Duodenal mucosa (tissue), 2 donors: ENCODE measurements around the gene CGB2.
"Not testable (repeated sequence)": the region's sequence is repeated elsewhere in the genome, so short reads cannot be mapped to it uniquely, and the experiment has no call there.

Experiments
- H3K27ac ChIP-seq: one replicate; pipeline ENCODE4 v1.7.0; 2013; ENCODE audit warnings: low read depth, low read length
- H3K27me3 ChIP-seq, 2 donors: one replicate each; pipeline ENCODE4 v1.7.0; 2013; ENCODE audit warnings: low read length in 2 of 2, control low read depth in 1 of 2; ENCODE audit not compliant: insufficient read depth in 2 of 2, control insufficient read depth in 1 of 2
- H3K36me3 ChIP-seq, 2 donors: one replicate each; pipeline ENCODE4 v1.7.0; 2013; ENCODE audit warnings: low read length in 2 of 2, control low read depth in 1 of 2; ENCODE audit not compliant: insufficient read depth in 2 of 2, control insufficient read depth in 1 of 2
- H3K4me1 ChIP-seq, 2 donors: one replicate each; pipeline ENCODE4 v1.7.0; 2013; ENCODE audit warnings: low read length in 2 of 2, control low read depth in 1 of 2; ENCODE audit not compliant: insufficient read depth in 2 of 2, control insufficient read depth in 1 of 2
- H3K4me3 ChIP-seq, 2 donors: one replicate each; pipeline ENCODE4 v1.7.0; 2013; ENCODE audit warnings: low read length in 2 of 2, low read depth in 1 of 2
- H3K9ac ChIP-seq, 2 donors: one replicate each; pipeline ENCODE4 v1.7.0; 2013; ENCODE audit warnings: low read length in 2 of 2, low read depth in 1 of 2
- H3K9me3 ChIP-seq, 2 donors: one replicate each; pipeline ENCODE4 v1.7.0; 2013; ENCODE audit warnings: low read length in 2 of 2, control low read depth in 1 of 2; ENCODE audit not compliant: control insufficient read depth in 1 of 2

The CGB2 gene

DNA sequence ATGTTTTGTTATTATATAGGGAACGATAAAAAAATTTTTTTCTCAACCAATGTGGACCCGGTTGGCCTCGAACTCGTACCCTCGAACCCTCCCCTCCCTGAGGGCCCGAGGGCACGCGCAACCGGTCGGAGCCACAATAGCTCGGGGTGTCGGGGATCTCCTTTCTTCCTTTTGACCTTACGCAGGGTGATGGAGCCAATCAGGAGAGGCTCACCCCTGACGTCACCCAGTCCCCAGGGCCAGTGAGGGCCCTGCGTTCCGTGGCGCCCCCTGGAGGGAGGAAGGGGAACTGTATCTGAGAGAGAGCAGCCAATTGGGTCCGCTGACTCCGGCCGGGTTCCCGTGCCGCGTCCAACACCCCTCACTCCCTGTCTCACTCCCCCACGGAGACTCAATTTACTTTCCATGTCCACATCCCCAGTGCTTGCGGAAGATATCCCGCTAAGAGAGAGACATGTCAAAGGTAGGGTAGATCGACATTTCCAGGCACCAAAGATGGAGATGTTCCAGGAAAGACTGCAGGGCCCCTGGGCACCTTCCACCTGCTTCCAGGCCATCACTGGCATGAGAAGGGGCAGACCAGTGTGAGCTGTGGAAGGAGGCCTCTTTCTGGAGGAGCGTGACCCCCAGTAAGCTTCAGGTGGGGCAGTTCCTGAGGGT is at the start of gene CGB2:
TSS of gene CGB2 (plus strand) at position 249 of the 660 bp plus-strand sequence. CDS start at position 455, 206 bp downstream.
- not testable (repeated sequence) for H3K27me3 ChIP-seq, H3K4me1 ChIP-seq, H3K27ac ChIP-seq

DNA sequence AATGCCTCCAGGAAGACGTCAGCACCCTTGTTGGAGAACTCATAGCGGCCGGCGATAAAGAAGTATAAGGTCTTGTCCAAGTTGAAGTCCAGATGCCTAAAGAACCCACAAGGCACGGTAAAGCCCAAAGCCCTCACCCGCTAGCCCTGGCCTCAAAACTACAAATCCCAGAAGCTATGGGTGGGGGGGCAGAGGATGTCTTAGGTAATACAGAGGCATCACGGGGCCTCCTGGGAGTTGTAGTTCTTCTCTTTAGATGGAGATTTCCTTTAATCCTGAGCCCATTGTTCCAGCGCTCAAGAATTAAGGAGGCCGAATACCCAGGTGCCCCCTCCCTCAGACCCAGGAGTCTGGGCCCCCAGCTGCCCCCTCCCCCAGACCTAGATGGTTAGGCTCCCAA is 49.4 kb upstream of the CGB2 start:
- no peak overlapping the region for H3K27ac ChIP-seq
- no peak overlapping the region for H3K9ac ChIP-seq
- no peak overlapping the region for H3K4me3 ChIP-seq
- H3K4me1 ChIP-seq = peaks cover 3 to 4% of the 10 kb centered on the region in 2 donors
- peaks cover 16 to 46% of the 10 kb centered on the region in 2 donors for H3K36me3 ChIP-seq
- H3K9me3 ChIP-seq = no peaks in the 10 kb centered on the region
- no peaks in the 10 kb centered on the region for H3K27me3 ChIP-seq

More for the DNA sequence above, at the start of gene CGB2:
- H3K36me3 ChIP-seq, H3K9ac ChIP-seq, H3K4me3 ChIP-seq, H3K9me3 ChIP-seq: not testable (repeated sequence)

DNA sequence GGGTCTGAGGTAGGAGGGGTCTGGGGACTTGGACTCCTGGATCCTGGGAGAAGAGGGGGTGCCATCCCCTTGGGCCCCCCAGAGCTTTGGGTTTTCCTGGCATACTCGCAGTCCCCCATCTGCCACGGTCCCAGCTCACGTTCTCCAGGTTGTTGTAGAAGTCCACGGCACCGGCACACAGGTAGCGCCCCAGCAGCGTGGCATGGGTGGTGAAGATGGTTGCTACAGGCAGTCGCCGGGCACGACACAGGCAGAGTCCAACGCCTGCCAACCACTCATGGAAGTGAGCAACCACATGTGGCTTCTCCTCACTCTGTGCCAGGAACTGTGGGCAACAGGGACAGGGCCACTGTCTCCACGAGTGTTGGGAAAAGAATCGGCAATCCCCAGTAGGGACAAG is 46.0 kb upstream of the CGB2 start:
- no peaks in the 10 kb centered on the region for H3K27me3 ChIP-seq
- H3K4me3 ChIP-seq = no peak overlapping the region
- H3K4me1 ChIP-seq = peaks cover 3 to 4% of the 10 kb centered on the region in 2 donors
- no peak overlapping the region for H3K9ac ChIP-seq
- peaks cover 19 to 61% of the 10 kb centered on the region in 2 donors for H3K36me3 ChIP-seq
- H3K27ac ChIP-seq = no peak overlapping the region
- no peaks in the 10 kb centered on the region for H3K9me3 ChIP-seq

DNA sequence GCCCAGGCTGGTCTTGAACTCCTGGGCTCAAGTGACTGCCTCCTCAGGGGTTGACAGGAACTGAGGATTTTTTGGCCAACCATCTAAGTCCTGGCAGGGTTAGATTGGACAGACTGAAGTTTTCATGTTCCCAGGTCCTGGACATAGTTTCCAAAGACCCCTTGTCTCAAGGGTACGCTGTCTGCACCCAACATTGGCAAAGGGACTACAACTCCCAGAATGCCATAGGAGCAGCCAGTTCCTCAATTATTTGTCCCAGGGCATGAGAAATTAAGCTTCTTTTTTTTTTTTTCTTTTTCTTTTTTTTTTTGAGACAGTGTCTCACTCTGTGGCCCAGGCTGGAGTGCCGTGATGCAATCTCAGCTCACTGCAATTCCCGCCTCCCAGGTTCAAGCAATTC is 45.5 kb upstream of the CGB2 start:
- Histone ChIP-seq H3K4me3 (no peak overlapping the region), H3K9ac (no peak overlapping the region), H3K27me3 (no peaks in the 10 kb centered on the region), H3K4me1 (peaks cover 5 to 8% of the 10 kb centered on the region in 2 donors), H3K36me3 (peaks cover 19 to 61% of the 10 kb centered on the region in 2 donors), H3K9me3 (no peaks in the 10 kb centered on the region), H3K27ac (no peak overlapping the region)

DNA sequence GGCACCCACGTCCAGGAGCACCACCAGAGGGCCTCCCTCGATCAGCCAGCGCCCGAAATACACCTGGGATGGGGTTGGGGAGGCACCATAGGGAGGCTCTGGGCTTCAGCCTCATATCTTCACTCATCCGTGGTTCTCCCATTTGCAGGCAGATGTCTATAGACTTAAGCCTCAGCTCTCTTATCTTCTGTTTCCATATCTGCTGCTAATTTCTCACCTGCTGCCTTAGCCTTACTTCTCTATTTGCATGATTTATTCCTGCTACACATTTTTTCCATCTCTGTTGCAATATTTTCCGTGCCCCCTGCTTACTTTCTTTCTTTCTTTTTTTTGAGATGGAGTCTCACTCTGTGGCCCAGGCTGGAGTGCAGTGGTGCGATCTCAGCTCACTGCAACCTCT is 44.4 kb upstream of the CGB2 start:
- Histone ChIP-seq H3K27me3 (no peaks in the 10 kb centered on the region), H3K36me3 (peaks cover 15 to 51% of the 10 kb centered on the region in 2 donors), H3K4me1 (peaks cover 14 to 18% of the 10 kb centered on the region in 2 donors), H3K27ac (no peak overlapping the region), H3K9me3 (no peaks in the 10 kb centered on the region), H3K9ac (no peak overlapping the region), H3K4me3 (no peak overlapping the region)

DNA sequence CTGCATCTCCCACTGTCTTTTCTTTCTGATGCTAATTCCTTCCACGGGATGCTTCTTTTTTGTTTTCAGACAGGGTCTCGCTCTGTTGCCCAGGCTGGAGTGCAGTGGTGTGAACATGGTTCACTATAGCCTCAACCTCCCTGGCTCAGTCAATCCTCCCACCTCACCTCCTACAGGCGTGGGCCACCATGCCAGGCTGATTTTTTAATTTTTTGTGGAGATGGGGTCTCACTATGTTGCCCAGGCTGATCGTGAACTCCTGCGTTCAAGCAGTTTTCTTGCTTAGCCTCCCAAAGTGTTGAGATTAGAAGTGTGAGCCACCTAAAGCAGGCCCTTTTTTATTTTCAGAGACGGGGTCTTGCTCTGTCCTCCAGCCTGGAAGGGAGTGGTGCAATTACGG is 43.4 kb upstream of the CGB2 start:
- peaks cover 15 to 43% of the 10 kb centered on the region in 2 donors for H3K36me3 ChIP-seq
- no peak overlapping the region for H3K4me3 ChIP-seq
- H3K9me3 ChIP-seq = no peaks in the 10 kb centered on the region
- no peak overlapping the region for H3K27ac ChIP-seq
- peaks cover 11 to 20% of the 10 kb centered on the region in 2 donors for H3K4me1 ChIP-seq
- no peak overlapping the region for H3K9ac ChIP-seq
- H3K27me3 ChIP-seq = no peaks in the 10 kb centered on the region

DNA sequence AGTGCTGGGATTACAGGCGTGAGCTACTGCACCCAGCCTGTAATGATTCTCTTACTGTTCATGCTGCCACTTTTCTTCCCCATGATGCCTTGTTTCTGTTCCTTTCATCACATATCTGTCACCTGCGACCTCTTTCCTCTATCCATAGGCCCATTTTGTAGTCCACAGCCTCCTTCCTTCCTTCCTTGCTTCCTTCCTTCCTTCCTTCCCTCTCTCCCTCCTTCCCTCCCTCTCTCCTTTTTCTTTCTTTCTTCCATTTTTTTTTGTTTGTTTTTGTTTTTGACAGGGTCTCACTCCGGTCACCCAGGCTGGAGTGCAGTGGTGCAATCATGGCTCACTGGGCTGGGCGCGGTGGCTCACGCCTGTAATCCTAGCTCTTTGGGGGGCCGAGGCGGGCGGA is 42.8 kb upstream of the CGB2 start:
- Histone ChIP-seq H3K36me3 (peaks cover 15 to 42% of the 10 kb centered on the region in 2 donors), H3K4me3 (no peak overlapping the region), H3K27ac (no peak overlapping the region), H3K4me1 (peaks cover 10 to 19% of the 10 kb centered on the region in 2 donors), H3K9me3 (no peaks in the 10 kb centered on the region), H3K27me3 (no peaks in the 10 kb centered on the region), H3K9ac (no peak overlapping the region)

DNA sequence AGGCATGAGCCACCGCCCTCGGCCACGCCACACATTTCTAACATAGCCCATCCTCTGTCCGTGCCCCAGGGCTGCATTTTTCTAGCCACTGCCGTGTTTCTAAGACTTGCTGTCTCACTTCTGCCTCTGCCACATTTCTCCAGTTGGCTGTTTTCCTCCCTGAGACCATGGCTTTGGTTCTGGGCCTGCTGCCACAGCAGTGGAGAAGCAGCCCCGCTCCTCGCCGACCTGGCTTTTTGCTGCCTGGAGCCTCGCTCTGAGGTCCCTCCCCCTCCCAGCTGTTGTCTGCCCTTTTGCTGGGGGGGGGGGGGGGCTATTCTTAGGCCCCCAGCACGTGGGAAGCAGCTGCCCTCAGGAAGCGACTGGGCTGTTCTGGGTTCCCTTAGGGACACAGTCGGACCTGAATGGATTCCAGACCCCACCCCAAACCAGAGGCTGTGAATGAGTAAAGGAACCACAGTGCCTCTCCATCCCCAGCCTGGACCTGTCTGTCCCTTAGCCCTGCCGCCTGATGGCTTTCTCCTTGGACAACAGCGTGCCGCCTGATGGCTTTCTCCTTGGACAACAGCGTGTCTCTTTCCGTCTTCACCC is 41.9 kb upstream of the CGB2 start:
- Histone ChIP-seq H3K9ac (no peak overlapping the region), H3K36me3 (peaks cover 15 to 42% of the 10 kb centered on the region in 2 donors), H3K4me3 (no peak overlapping the region), H3K4me1 (peaks cover 18 to 27% of the 10 kb centered on the region in 2 donors), H3K27me3 (no peaks in the 10 kb centered on the region), H3K9me3 (no peaks in the 10 kb centered on the region), H3K27ac (no peak overlapping the region)

DNA sequence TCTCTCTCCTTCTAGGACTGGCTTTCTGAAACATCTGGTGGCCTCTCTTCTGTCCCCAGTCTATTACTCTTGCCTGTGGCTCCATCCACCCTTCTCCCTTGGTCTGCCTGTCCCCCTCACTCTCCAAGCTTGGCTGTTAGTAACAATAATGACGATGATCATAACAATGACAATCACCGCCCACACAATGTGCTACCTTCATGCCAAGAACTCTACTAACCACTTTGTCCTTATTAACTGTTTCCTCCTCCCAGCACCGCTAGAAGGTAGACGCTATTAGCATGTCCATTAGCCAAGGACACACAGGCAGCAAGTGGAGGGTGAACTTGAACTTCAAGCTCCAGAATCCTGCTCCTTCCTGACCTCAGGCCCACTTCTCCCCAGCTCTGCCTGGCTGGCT is 41.3 kb upstream of the CGB2 start:
- Histone ChIP-seq H3K4me1 (peaks cover 21 to 31% of the 10 kb centered on the region in 2 donors), H3K27me3 (no peaks in the 10 kb centered on the region), H3K4me3 (no peak overlapping the region), H3K9ac (no peak overlapping the region), H3K9me3 (no peaks in the 10 kb centered on the region), H3K27ac (no peak overlapping the region), H3K36me3 (peaks cover 12 to 36% of the 10 kb centered on the region in 2 donors)

DNA sequence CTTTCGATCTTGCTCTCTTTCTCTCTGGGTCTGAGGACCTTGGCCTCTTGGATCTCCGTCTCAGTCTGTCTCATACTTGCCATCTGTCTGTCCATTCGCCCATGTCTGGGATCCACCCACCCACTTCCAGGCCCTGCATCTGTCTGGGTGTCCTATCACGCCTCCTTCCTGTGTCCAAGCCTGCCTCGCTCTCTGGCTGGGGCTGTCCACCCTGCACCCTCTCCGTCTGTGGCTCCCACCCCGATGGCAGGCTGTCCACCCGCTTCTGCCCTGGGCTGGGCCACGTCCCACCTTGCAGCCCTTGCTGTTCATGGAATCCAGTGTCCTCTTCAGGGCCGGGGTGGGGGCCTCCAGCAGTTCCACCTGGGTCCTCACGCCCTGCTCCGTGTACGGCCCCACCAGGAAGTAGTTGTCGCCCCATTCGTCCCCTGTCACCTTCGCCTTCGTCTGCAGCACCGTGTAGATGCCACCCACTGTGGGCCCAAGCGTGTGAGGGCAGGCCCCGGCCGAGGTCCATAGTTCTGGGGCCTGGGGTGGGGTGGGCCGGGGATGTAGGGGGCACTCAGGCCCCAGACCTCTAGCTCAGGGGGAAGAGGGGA is 40.6 kb upstream of the CGB2 start:
- Histone ChIP-seq H3K36me3 (peaks cover 7 to 29% of the 10 kb centered on the region in 2 donors), H3K4me3 (no peak overlapping the region), H3K27ac (no peak overlapping the region), H3K4me1 (peaks cover 21 to 31% of the 10 kb centered on the region in 2 donors), H3K27me3 (no peaks in the 10 kb centered on the region), H3K9me3 (no peaks in the 10 kb centered on the region), H3K9ac (peak overlapping the region in 1 of 2 donors; percentile 98)
